ENCODE measurements around the gene DCST1.

DNA sequence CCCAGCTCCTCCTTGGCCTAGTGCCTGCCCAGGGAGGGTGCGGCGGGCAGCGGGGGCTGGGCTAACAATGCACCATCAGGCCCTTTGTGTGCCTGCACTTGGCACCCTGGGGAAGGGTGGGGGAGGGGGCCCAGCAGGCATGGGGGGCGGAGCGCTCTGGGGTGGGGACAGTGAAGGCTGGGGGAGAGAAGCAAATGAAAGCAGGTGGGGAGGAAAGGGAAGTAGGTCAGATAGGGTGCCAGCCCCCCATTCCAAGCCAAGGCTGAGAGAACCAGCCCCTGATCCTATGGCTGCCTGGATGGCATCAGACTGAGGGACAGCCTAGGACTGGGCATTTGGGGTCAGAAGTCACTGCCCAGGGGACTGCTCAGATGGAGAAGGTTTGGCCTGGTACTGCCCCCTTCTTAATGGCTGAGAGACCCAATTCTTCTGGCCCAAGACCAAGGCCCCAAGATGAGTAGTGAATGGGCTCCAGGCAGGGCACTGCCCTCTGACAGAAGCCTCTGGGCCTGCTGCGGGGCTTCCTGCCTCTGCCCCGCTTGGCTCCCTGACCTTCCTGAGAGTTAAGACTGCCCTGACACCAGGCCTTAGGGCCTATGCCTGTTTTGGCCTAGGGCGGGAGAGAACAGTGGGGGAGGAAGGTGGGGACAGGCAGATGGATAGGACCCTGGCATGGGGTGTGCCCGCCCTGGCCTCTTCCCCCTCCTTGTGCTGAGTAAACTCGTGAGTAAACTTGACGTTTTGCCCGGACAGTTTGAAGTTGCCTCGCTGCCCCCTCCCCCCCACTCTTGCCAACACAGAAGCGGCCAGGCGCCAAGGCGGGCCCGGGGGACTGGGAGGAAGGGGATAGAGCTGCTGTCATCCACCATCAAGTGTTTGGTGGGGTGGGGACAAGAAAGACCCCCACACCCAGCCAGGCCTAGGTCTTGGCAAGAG lies 28.3 kb upstream of the DCST1 start:
- TF ChIP-seq GATA2 (IDR thresholded peaks at IDR 0.05; ENCODE audit: low read depth, low read length) (no peak), GATA3 (IDR thresholded peaks at IDR 0.05; ENCODE audit: low read depth, low read length) (no peak)

Data from SH-SY5Y (cell line).